HepG2 (cell line): Measurements from ENCODE around the gene SMIM8. TPM values are rescaled to one million over a fixed set of nuclear protein-coding genes. Genes with fewer than 3 reads are reported as not detected.

ENCODE experiments used
- MAFF ChIP-seq: IDR thresholded peaks from 2 replicates; pipeline ENCODE4 v1.6.1; 2011; ENCODE audit warnings: low read depth, low read length, improper control_type of control experiment
- MAFK ChIP-seq, 2 experiments: IDR thresholded peaks in 1 of 2; conservative IDR thresholded peaks in 1 of 2; 2 replicates each; pipeline ENCODE4 v1.6.1; 2011; ENCODE audit warnings: improper control_type of control experiment in 2 of 2, low read length in 2 of 2
- SP140L ChIP-seq: sonication (generic); formaldehyde crosslinking; IDR thresholded peaks from 2 replicates; pipeline ENCODE4 v1.4.0; 2020; ENCODE audit warnings: missing genetic modification reagents, borderline replicate concordance
- ZNF407 ChIP-seq: sonication (generic); formaldehyde crosslinking; IDR thresholded peaks from one replicate; pipeline ENCODE4 v1.5.1; 2020; ENCODE audit warnings: mild to moderate bottlenecking, missing genetic modification reagents; ENCODE audit errors: not compliant biosample characterization
- polyA plus RNA-seq, 8 experiments: library from polyadenylated mRNA; depleted of rRNA in 3 of 8; stranded (reverse) in 7 of 8; unstranded in 1 of 8; fragments of >200 nt; fragmentation: Illumina TruSeq in 4 of 8; extraction: Trizol in 4 of 8; gene quantifications; 2 replicates each; pipeline versions ENCODE4 v1.2.1 to v1.2.3, GENCODE V29; 2011 to 2016; ENCODE audit warnings: low read depth in 4 of 8, missing spikeins in 1 of 8, mixed read lengths in 1 of 8; ENCODE audit not compliant: insufficient read depth in 1 of 8
- total RNA-seq, 5 experiments: library from RNA; depleted of rRNA; stranded (reverse); fragments of >200 nt; fragmentation: Illumina TruSeq; extraction: Trizol; gene quantifications; 2 replicates each; pipeline ENCODE4 v1.2.3, GENCODE V29; 2016; ENCODE audit warnings: low read depth in 1 of 5
- TF ChIP-seq, protein P1 (sequence below): IDR thresholded peaks from 2 replicates; pipeline ENCODE4 v1.6.1; 2016; ENCODE audit warnings: missing biosample characterization, missing genetic modification reagents, low read depth
- TF ChIP-seq, protein P2 (sequence below), 2 experiments: IDR thresholded peaks; 2 replicates each; pipeline ENCODE4 v1.6.1; 2011 to 2012; ENCODE audit warnings: low read length in 2 of 2, borderline replicate concordance in 1 of 2, low read depth in 1 of 2, mild to moderate bottlenecking in 1 of 2, moderate library complexity in 1 of 2

Gene SMIM8
- total and polyA plus RNA-seq, 2 of the 13 experiments (the other 11 are each of a cell fraction or from before 2014, with no cell fraction given), result 4.8 to 10.0 TPM

DNA sequence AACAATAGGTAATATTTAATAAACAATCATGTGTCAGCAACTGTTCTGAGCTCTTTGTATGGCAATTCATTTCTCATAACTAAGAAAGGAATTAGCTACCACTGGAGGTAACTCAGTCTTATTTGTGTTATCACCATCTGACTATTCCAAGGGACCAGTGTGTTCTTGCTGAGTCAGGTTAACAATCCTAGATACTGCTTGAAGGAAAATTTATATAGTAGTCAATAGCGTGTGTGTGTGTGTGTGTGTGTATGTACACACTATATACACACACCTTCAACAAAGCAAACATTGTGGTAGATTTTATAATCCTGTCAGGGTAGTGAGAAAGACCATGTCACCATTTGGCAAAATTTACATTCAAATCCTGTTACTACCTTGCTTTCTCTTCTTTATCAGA is 45.8 kb upstream of the SMIM8 start (continued):
- TF ChIP-seq ZNF407 (CRISPR knock-in tag) (no peak), SP140L (CRISPR knock-in tag) (no peak), MAFK (conservative IDR thresholded peaks at IDR 0.05 in 1 of 2, IDR thresholded peaks at IDR 0.05 in 1 of 2; ENCODE audit: low read length in 2 of 2) (peak; percentile 72 to 81), MAFF (peak; percentile 73)
- TF ChIP-seq, protein P1, sequence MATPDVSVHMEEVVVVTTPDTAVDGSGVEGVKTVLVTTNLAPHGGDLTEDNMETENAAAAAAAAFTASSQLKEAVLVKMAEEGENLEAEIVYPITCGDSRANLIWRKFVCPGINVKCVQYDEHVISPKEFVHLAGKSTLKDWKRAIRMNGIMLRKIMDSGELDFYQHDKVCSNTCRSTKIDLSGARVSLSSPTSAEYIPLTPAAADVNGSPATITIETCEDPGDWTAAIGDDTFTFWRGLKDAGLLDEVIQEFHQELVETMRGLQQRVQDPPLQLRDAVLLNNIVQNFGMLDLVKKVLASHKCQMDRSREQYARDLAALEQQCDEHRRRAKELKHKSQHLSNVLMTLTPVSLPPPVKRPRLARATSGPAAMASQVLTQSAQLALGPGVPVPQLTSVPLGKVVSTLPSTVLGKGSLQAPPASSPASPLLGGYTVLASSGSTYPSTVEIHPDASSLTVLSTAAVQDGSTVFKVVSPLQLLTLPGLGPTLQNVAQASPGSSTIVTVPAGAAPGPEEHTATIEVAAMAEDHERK, result no peak
- TF ChIP-seq, protein P2, sequence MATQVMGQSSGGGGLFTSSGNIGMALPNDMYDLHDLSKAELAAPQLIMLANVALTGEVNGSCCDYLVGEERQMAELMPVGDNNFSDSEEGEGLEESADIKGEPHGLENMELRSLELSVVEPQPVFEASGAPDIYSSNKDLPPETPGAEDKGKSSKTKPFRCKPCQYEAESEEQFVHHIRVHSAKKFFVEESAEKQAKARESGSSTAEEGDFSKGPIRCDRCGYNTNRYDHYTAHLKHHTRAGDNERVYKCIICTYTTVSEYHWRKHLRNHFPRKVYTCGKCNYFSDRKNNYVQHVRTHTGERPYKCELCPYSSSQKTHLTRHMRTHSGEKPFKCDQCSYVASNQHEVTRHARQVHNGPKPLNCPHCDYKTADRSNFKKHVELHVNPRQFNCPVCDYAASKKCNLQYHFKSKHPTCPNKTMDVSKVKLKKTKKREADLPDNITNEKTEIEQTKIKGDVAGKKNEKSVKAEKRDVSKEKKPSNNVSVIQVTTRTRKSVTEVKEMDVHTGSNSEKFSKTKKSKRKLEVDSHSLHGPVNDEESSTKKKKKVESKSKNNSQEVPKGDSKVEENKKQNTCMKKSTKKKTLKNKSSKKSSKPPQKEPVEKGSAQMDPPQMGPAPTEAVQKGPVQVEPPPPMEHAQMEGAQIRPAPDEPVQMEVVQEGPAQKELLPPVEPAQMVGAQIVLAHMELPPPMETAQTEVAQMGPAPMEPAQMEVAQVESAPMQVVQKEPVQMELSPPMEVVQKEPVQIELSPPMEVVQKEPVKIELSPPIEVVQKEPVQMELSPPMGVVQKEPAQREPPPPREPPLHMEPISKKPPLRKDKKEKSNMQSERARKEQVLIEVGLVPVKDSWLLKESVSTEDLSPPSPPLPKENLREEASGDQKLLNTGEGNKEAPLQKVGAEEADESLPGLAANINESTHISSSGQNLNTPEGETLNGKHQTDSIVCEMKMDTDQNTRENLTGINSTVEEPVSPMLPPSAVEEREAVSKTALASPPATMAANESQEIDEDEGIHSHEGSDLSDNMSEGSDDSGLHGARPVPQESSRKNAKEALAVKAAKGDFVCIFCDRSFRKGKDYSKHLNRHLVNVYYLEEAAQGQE (IDR thresholded peaks at IDR 0.05; ENCODE audit: borderline replicate concordance in 1 of 2, low read depth in 1 of 2, low read length in 2 of 2), result no peak
